GM18873 (cell line): ENCODE measurements around the gene ZNF358.

Experiments used
- ATAC-seq: cut with Tn5 transposase; IDR thresholded peaks from one replicate; pipeline ENCODE4 v1.9.1; 2021; ENCODE audit warnings: mild to moderate bottlenecking, moderate library complexity, moderate number of reproducible peaks; ENCODE audit not compliant: unreplicated experiment, low FRiP score

ZNF358 gene

DNA sequence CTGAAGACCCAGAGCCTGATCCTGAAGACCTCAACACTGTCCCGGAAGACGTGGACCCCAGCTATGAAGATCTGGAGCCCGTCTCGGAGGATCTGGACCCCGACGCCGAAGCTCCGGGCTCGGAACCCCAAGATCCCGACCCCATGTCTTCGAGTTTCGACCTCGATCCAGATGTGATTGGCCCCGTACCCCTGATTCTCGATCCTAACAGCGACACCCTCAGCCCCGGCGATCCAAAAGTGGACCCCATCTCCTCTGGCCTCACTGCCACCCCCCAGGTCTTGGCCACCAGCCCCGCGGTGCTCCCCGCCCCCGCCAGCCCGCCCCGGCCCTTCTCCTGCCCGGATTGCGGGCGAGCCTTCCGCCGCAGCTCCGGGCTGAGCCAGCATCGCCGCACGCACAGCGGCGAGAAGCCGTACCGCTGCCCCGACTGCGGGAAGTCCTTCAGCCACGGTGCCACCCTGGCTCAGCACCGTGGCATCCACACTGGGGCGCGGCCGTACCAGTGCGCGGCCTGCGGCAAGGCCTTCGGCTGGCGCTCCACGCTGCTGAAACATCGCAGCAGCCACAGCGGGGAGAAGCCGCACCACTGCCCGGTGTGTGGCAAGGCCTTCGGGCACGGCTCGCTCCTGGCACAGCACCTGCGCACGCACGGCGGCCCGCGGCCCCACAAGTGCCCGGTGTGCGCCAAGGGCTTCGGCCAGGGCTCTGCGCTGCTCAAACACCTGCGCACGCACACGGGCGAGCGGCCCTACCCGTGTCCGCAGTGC, 3.6 kb downstream of the ZNF358 start:
- no peak for ATAC-seq

DNA sequence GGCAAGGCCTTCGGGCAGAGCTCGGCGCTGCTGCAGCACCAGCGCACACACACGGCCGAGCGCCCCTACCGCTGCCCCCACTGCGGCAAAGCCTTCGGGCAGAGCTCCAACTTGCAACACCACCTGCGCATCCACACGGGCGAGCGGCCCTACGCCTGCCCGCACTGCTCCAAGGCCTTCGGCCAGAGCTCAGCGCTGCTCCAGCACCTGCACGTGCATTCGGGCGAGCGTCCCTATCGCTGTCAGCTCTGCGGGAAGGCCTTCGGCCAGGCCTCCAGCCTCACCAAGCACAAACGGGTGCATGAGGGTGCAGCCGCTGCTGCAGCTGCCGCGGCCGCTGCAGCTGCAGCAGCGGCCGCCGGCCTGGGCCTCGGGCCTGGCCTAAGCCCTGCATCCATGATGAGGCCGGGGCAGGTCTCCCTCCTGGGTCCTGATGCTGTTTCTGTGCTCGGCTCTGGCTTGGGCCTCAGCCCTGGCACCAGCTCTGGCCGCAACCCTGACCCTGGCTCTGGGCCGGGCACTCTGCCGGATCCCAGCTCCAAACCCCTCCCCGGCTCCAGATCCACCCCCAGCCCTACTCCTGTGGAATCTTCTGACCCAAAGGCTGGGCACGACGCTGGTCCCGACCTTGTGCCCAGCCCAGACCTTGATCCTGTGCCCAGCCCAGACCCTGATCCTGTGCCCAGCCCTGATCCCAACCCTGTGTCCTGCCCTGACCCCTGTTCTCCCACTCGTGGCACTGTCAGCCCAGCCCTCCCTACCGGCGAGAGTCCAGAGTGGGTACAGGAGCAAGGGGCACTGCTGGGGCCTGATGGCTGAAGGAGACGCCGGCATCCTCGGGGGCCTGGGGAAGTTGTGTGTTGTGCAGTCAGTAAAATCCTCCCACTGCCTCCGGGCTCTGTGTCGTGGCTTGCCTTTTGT, 4.5 kb downstream of the ZNF358 start:
- no peak for ATAC-seq

DNA sequence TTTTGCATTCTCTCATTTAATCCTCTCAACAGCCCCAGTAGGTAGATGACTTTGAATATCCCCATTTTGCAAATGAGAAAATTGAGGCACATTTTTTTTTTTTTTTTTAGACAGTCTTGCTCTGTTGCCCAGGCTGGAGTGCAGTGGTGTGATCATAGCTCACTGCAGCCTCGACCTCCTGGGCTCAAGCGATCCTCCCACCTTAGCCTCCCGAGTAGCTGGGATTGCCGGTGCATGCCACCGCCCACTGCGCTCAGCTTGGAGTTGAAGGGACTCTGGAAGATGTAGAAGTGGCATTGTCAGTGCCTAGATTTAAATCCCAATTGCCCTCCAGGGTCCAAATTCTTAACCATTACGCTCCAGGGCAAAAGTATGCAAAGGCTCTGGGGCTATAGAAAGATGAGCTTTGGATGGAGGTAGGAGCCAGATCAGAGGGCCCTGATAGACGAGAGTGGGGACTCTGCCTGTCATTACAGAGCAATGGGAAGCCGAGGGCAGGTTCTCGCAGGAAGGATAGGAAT, 5.7 kb downstream of the ZNF358 start:
- ATAC-seq = no peak

DNA sequence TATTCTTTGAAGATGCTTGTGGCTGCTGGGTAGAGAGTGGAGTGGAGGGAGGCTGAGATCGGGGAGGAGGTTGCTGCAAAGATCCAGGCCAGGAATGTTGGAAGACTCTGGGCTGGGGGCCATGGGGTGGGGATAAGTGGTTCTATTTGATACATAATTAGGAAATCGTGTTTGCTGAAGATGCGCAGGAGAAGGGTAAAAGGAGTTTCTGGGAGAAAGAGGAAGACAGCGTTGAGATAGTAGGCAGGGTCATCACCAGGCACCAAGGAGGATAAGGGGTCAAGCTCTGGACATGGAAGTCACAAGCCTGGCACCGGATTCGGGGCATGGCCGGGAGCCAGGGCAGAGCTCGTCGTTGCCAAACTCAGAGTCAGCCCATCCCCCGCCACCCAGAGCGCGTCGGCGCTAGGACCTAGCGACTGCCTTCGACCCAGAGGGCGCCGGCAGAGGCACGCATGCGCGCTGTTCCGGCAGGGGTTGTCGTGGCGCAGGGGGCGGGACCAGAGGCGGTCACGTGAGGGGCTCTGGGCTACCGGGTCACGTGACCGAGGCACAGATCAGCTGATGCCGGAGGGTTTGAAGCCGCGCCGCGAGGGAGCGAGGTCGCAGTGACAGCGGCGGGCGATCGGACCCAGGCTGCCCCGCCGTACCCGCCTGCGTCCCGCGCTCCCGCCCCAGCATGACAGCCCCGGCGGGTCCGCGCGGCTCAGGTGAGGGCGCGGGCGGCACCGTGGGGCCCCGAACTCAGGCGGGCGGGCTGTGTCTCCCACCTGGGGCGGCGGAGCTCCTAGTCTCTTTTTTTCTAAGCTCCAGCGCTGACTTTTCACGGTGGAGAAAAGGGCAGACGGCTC, 6.4 kb downstream of the ZNF358 start, which contains the start of gene MCOLN1:
MCOLN1 (plus strand) TSS at position 553 of the 851 bp plus-strand sequence; CDS start at position 680, 127 bp downstream.
- ATAC-seq = peak; percentile 58

DNA sequence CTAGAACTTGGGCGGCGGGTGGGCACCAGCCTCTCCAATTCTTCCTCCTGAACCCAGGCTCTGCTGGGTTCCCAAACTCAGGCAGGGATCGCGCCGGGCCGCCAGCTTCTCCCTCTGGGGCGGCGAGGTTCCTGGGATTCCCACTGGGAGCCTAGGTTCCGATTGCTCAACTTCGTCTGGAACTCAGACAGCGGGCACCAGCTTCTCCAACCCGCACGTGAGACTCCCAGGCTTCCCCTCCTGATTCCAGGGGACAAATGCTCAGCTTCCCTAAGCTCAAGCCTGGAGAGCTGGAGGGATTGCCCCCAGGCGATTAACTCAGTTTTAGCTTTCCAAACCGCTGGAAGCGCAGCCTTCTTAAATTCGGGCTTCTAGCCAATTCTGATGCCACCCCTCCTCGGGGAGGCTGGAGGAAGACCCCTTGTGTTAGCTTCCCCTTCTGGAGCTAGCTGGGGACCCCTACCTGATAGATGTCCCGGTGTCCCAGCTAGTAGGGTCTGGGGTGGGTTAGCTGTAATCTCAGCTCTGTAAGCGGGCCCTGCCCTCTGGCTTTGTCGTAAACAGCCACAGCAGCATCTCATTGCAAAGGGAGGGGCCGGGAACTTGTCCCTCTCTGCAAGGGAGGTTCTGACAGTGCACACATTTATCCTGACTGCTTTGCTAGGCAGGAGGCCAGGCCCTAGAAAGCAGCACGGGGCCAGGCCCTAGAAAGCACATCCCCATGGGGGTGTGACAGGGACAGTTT, 7.2 kb downstream of the ZNF358 start:
- ATAC-seq = no peak

DNA sequence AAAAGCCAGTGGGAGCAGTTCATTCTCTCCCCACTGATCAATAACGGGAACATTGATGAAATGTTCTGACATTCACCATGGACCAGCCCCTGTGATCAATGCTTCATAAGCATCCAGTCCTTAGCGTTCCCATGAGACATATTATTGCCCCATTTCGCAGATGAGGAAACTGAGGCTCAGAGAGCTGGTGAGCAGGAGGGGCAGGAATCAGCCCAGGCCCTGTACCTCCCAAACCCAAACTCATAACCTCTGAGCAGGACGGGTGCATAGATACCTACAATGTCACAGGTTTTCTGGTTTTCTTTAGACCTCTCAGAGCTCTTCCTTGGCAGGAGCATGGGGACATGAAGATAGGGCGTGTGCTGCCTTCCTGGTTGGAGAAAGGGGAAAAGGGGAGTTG, 8.6 kb downstream of the ZNF358 start:
- no peak for ATAC-seq

DNA sequence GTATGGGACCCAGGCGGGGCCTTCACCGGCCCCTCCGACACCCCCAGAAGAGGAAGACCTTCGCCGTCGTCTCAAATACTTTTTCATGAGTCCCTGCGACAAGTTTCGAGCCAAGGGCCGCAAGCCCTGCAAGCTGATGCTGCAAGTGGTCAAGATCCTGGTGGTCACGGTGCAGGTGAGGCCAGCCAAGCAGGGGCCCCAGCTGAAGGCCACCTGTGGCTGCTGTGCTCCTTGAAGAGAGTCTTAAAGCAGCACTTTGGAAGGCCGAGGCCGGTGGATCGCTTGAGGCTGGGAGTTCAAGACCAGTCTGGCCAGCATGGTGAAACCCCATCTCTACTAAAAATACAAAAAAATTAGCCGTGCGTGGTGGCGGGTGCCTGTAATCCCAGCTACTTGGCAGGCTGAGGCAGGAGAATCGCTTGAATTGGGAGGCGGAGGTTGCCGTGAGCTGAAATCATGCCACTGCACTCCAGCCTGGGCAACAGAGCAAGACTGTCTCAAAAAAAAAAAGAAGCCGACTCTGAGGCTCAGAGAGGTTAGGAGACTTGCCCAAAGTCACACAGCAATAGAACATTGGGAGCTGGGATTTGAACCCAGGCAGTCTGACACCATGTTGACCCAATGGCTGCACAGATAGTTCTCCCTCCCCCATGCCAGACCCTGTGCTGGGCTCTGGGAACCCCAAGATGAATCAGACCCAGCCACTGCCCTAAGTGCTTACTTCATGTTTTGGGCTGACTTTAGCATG, 9.3 kb downstream of the ZNF358 start:
- ATAC-seq = no peak

DNA sequence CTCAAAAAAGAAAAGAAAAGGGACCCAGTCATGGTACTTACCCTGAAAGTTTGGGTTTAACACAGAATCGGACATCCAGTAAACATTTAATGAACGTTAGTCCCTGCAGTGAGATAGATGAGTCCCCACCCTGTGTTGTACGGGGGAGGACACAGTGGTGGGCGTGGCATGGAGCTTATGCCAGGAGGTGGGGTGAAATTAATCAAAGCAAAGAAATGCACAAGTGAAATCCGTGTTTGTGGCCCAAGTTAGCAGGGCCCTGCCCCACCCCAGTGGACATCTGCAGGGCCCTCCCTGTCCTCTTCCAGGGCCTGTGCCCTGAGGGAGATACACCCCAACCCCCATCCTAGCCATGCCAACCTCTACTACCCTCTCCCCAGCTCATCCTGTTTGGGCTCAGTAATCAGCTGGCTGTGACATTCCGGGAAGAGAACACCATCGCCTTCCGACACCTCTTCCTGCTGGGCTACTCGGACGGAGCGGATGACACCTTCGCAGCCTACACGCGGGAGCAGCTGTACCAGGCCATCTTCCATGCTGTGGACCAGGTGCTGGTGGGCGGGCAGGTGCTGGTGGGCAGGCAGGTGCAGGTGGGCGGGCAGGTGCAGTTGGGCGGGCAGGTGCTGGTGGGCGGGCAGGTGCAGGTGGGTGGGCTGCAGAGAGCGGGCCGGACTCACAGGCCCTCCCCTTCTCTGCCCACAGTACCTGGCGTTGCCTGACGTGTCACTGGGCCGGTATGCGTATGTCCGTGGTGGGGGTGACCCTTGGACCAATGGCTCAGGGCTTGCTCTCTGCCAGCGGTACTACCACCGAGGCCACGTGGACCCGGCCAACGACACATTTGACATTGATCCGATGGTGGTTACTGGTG, 10.4 kb downstream of the ZNF358 start:
- no peak for ATAC-seq

DNA sequence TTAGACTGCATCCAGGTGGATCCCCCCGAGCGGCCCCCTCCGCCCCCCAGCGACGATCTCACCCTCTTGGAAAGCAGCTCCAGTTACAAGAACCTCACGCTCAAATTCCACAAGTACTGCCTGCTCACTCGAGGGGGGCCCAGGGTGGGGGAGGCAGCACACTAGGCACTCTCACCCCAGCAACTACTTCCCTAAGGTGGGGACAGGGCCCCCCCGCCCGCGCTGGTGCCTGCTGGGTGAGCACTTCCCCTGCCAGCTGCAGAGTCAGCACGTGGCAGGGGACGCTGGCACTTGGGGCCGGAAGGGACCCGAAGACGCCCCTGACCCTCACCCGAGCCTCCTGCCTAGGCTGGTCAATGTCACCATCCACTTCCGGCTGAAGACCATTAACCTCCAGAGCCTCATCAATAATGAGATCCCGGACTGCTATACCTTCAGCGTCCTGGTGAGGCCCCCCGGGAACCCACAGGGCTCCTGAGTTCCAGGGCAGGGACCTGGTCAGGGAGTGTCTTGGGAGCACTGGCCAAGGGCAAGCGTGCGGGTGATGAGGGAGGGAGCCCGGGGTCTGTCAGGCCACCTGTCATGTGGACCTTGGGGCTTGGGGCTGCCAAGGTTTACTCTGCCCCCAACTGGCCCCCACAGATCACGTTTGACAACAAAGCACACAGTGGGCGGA, 11.8 kb downstream of the ZNF358 start:
- ATAC-seq = no peak

DNA sequence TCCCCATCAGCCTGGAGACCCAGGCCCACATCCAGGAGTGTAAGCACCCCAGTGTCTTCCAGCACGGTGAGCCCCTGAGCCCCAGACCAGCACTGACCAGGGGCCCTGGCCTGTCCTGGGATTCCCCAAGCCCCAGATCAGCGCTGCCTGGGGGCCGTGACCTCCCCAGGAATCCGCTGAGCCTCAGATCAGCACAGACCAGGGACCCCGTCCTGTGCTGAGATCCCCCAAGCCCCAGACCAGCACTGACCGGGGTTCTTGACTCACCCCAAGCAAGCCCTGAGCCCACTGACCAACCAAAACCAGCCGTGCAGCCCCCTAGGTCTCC, 12.3 kb downstream of the ZNF358 start:
- no peak for ATAC-seq

DNA sequence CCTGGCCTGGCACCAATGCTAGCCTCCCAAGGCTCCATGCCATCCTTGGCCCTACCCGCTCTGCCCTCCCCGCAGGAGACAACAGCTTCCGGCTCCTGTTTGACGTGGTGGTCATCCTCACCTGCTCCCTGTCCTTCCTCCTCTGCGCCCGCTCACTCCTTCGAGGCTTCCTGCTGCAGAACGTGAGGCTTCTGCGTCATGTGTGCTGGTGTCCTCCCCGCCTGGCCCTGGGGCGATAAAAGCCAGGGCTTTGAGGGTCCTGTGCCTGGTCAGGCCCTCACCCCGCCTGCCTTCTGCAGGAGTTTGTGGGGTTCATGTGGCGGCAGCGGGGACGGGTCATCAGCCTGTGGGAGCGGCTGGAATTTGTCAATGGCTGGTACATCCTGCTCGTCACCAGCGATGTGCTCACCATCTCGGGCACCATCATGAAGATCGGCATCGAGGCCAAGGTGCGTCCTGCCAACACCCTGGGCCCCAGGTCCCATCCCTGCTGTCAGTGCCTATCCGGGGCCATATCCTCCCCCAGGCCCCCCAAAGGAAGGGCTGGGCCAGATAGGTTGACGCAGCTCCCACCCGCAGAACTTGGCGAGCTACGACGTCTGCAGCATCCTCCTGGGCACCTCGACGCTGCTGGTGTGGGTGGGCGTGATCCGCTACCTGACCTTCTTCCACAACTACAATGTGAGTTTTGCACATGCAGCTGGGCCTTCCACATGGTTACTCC, 12.8 kb downstream of the ZNF358 start:
- no peak for ATAC-seq

DNA sequence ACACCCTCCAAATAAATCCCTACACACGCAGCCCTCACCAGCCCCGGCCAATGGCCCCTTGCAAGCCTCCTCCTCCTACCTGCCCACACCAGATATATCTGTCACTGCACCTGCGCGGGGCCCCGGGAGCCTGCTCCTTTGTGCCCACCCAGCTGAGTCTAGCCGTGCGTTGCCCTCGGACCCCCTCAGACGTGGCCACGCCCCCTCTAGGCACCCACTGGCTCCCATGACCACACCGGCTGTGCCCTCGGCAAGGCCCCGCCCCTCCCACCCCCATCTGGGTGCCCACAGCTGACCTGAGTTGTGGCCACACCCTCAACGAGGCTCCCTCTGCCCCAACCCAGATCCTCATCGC, 13.3 kb downstream of the ZNF358 start:
- ATAC-seq = no peak

DNA sequence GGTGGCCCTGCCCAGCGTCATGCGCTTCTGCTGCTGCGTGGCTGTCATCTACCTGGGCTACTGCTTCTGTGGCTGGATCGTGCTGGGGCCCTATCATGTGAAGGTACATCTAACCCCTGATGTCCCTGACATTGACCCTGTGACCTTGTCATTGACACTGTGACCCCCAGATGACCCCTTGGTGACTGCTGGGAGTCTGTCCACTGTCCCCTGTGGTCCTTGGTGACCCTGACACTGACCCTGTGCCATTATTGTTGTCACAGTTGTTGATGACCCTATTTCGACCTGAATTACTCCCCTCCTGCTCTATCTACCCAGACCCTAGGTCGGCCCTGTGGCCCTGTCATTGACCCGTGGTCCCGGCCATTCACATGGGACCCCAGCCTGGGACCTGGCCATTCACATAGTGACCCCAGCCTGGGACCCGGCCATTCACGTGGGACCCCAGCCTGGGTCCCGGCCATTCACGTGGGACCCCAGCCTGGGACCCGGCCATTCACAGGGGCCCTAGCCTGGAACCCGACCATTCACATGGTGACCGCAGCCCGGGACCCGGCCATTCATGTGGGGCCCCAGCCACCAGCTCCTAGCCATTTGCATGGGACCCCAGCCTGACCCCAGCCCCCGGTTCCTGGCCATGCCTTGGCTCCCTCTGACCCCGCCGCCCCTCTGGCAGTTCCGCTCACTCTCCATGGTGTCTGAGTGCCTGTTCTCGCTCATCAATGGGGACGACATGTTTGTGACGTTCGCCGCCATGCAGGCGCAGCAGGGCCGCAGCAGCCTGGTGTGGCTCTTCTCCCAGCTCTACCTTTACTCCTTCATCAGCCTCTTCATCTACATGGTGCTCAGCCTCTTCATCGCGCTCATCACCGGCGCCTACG, 13.9 kb downstream of the ZNF358 start:
- no peak for ATAC-seq

DNA sequence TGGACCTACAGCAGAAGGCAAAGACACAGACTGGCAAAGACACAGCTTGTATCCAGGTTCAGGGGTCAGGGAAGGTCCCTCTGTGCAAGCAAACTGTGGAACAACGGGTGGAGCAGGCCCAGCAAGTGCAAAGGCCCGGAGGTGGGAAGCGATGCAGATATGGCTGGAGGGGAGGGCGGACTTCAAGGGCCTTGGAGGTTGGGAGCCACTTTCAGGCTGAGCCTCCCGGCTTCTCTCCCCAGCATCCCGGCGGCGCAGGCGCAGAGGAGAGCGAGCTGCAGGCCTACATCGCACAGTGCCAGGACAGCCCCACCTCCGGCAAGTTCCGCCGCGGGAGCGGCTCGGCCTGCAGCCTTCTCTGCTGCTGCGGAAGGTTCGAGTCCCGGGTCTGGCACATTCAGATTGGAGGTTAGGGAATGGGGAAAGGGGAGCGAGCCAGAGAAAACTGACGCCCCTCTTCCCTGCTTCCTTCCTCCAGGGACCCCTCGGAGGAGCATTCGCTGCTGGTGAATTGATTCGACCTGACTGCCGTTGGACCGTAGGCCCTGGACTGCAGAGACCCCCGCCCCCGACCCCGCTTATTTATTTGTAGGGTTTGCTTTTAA, 17.5 kb downstream of the ZNF358 start:
- no peak for ATAC-seq

DNA sequence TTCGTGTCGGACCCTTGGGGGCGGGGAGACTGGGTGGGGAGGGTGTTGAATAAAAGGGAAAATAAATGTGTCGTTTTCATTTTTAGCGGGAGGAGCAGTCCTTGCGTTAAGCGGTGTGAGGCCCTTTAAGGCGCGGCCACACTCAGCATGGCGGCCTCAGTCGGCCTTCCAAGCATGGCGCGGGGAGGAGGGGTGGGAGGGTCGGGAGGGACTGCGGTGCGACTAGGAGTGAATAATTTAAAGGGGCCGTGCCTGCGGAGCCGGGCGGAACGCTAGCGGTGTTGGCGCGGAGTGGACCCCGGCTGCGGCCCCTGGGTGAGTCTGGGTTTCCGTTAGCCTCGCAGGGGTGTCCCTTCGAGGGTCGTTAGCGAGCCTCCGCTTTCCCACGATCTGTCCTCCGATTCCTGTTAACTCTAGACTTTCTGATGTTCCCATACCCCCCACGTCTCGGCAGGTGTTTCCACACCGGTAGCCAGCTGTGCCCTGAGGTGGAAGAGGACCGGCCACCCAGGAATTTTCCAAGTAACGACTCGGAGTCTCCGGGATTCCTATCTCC, 18.1 kb downstream of the ZNF358 start:
- ATAC-seq = no peak
